GM18868 (cell line): ENCODE measurements around the gene IQSEC1.

Experiments used
- ATAC-seq: cut with Tn5 transposase; IDR thresholded peaks from one replicate; pipeline ENCODE4 v1.9.1; 2021; ENCODE audit warnings: mild to moderate bottlenecking, moderate library complexity; ENCODE audit not compliant: unreplicated experiment

IQSEC1 gene

DNA sequence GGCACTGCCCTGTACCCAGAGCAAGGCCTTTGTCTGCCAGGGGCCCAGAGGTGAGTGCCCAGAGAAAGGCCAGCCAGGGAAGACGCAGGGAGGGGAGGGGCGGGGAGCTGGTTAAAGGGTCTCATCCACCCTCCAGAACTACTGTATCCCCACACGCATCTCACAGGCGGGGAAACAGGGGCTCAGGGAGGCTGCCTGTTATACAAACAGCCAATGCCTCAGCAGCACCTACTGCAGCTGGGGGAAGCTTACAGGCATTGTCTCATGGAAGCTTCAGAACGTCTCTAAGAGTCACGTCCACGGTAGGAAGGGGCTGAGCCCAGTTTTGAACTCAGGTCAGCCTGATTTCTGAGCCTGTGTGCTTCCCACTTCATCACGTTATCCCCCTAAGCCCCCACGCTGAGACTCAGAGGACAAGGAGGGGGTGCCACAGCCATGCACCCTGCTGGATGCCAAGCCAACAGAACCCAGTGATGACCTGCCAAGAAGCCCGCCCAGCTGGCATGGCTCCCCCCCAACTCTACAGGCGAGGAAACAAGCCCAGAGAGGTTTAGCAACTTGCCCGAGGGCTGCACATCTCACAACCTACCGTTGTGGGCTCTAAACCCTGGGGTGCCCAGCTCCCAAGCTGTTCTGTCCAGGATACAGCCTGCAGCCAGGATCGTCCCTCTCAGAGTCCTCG is 54.5 kb downstream of the IQSEC1 start:
- no peak for ATAC-seq

DNA sequence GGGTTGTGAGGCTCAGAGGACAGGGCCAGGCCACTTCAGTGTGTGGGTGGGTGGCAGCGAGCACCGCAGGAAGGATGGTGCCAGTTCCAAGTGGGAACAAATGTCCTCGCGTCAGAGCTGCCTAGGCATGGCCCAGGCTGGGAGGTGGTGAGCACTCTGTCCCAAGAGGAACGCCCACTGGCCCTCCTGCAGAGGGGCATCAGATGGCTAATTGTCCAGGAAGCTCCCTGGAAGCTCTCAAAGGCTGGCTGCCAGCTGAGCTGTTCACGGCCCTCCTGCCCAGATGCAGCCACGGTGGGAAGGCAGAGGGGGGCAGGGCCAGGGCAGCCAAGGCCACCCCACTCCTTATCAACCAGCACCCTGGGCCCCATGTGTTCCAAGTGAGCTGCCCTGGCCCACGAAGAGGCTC is 55.2 kb downstream of the IQSEC1 start:
- ATAC-seq: no peak

DNA sequence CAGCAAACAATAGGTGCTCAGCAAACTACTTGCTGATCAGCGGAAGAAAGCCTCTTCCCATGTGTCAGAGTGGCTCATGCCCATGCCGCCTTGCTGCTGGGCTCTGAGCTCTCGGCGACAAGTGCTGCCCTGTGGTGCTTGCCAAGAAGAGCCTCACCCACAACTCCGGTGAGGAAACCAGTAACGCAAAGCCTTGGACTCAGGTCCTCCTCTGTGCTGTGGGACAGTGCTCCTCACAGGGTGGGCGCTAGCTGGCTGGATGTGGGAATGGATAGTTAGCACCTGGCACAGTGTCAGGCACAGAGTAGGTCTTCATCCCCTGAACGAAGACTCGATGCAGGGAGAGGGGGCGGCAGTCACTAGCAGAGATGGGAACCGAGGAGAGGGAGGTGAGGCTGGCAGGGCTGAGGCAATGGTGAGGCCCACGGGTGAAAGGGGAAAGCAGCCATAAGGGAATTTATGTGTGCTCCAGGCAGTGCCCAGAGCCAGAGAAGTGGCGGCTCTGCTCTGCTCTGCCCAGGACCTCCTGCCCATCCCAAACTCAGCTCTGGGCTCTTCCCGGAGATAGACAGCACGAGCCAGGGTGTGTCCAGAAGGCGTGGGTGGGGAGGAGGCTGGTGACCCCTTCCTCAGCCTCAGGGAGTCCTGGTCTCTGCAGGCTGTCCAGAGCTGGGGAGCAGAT is 55.7 kb downstream of the IQSEC1 start:
- ATAC-seq: no peak

DNA sequence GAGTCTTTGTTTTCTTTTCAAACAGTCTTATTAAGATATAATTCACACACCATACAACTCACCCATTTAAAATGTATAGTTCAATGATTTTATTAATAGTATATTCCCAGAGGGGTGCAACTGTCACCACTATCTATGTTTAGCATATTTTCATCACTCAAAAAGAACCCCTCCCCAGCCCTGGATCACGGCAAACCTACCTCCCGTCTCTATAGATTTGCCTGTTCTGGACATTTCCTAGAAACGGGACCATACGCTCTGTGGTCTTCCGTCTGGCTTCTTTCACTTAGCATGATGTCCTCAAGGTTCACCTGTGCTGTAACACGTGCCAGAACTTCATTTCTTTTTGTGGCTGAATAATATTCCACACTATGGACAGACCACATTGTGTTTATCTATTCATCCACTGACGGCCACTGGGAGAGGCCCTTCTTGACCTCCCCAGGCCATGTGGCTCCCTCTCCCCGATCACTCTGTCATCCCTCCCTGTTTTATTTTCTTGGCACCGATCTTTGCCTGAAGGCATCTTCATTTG is 56.4 kb downstream of the IQSEC1 start:
- no peak for ATAC-seq

DNA sequence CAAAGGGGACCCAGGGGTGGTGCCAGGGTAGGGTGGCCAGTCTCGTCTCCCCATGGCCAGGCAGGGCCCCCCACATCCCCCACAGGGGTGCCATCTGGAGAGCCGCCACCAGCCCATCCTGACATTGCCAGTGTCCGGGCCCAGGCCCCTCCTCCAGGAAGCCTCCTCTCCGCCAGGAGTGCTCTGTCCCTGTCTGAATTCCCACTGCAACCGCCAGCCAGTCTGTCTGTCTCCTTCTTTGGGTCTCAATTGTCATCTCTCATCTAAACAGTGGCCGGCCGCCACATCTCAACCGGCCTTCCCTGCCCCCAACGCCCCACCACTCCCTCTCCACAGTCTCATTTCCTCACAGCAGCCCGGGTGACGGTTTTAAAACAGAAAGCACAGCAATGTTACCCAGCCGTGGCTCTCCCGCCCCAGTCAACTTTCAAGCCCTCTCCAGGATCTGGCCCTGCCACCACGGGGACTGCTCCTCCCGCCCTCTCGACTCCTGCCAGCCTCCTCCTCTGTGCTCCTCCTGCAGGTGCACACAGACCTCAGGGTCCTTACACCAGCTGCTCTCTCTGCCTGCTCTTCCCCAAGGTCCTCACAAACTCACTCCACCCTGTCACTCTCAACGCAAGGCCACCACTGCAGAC is 57.0 kb downstream of the IQSEC1 start:
- ATAC-seq: peak; percentile 31

DNA sequence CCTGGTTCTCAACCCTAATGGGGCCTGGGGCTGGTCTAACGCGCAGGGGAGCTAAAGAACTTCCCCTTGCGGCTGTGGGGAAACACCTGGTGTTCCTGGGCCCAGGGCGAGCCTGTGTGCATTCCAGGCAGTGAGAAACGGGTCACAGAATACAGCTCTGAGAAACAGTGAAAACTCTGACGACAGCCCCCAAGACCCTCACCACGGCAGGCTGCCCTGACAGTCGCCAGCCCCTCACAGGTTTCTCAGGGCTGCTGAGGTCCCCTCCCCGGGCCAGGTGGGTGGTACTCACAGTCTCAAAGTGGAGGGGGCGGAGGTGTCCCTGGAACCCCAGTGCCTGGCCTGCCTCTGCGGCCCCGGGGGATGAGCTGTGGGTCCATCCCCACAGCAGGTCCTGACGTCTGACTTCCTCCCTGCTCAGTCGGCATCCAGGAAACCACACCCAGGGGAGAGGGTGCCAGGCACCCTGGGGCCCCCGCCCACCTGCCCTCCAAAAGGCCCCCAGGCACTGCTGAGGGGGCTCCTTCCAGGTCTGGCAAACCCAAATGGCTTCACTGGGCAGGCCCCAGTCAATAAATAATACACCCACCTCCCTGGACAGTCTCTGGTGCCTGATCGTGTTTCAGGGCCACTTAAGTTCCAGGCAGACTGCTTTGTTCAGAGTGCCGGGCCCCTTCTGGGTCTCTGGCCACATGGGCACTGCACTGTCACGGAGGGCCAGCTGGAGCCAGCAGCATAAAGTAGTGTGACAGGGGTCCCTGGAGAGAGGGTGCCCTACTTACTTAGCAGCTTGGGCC is 57.7 kb downstream of the IQSEC1 start:
- peak; percentile 32 for ATAC-seq

DNA sequence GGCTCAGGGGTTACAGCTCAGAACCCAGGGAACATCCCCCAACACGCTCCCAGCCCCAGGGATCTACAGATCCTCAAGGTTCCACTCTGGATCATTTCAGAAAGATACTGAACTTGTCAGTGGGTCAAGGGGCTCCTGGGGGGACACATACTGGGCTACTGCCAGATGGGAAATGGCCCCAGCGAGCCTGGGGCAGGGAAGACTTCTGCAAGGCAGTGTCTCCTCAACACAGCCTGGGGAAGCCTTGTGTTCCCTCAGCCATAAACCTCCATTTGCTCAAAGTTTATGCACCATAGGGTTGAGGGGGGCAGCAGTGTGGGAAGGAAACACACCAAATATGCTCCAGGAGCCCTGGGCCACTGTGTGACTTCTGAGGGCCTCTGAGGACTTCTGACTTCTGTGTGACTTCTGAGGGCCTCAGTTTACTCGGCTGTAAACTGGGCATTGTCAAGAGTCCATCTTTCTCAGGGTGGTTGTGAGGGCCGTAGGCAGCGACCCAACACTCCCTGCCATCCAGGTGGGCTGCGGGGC is 58.4 kb downstream of the IQSEC1 start:
- no peak for ATAC-seq

DNA sequence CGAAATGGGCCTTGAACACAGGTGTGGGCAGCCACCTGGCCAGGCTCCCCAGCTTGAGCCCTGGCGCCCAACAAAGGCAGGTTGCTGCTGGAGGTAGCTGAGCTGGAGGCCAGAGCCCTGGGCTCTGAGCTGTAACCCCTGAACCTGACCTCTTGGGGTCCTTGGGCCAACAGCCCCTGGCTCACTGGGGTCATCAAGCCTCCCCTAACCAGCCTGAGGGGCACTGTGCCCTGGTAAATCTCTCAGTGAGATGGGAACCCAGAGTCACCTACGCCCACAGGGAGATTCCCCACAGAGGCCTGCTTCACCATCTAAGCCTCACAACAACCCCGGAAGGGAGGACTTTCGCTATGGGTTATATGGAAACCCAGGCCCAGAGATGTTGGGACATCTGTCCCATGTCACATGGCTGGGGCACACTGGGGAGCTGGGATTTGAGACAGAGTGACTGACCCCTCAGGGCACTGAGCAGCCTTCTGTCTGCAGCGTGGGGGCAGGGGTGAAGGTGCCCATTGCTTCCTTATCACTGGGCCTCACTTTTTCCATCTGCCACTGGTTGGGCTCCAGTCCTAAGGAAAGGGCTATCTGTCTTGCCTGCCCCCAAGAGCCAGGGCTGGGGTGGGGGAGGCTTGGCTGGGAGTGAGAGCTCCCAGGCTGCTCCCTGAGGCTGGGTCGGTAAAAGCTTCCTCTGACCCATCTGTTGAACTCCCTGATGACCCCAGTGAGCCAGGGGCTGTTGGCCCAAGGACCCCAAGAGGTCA is 59.1 kb downstream of the IQSEC1 start:
- no peak for ATAC-seq

DNA sequence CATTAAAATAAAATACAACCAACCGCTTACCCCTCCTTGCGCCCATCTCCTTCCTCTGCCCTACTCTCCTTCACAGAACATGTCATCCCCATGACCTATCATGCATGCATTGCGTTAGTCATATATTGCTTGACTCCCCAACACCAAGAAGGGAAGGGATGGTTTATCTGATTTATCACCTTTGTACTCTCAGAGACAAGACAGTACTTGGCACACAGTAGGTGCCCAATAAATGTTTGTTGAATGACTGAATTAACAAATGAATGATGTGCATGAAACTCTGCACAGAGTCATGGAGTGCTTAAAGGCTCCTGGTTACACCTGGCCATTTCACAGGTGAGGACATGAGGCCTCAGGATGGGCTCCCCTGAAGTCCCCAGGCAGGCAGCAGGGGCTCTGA is 59.7 kb downstream of the IQSEC1 start:
- no peak for ATAC-seq

DNA sequence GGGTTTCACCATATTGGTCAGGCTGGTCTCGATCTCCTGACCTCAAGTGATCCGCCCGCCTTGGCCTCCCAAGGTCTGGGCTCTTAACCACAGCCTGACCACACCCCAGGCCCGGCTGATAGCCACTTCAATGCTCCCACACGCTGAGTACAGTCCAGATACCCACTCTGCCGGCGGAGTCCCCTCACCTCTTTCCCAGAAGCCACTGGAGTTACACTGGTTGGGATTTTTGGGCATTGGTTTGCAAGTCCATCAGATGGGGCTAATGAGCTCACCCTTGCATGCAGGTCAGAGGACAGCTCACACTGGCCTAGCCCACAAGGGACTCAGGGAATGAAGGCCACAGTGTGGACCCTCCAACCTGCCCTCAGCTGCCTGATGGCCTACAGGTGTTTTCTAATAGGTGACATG is 60.1 kb downstream of the IQSEC1 start:
- no peak for ATAC-seq

DNA sequence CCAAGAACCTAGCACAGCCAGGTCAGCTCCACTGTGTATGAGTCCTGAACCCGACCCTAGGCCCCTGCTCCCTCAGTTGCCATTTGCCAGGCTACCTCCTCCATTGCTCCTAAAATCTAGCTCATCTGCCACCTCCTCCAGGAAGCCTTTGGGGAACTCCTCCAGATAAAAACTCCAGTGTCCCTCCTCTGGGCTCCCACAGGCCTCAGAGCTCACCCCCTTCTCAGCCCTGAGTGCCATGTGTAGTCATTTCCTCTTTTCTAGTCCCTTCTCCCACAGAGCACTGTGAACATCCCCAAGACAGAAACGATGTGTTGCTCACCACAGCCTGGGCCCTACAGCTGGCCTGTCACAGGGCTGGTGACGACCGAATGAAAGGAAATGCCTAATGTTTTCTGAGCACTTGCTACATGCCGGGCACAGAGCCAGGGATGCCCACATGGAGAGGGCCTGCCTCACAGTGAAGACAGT is 61.0 kb downstream of the IQSEC1 start:
- ATAC-seq: peak; percentile 44

DNA sequence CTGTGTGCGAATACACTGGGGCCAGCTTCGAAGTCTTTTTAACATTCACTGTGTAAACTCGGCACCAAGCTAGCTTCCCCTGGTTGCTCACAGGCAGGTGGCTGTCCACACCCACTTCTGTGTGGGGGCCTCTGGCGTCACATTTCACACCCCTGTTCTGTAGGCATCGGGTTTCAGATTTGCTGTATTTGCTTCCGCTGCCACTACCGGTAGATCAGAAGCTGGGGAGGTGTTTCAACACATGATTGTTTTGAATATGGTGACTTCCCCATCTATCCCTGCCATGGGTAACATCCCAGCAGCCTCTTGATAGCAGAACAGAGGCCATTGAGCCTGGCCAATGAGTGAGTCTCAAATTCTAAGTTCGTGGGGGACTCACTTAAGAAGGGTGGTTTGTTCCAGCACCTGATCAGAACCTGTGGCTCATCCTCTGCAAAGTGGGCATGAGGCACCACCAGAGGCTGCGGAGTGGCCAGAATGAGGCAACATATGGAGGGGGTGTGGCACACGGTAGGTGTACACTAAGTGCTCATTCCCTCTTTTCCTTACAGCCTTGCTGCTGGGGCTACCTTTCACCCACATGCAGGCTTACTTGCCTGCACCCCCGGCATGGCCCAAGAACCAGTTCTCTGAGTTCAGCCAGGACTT is 61.5 kb downstream of the IQSEC1 start:
- ATAC-seq: peak; percentile 38

DNA sequence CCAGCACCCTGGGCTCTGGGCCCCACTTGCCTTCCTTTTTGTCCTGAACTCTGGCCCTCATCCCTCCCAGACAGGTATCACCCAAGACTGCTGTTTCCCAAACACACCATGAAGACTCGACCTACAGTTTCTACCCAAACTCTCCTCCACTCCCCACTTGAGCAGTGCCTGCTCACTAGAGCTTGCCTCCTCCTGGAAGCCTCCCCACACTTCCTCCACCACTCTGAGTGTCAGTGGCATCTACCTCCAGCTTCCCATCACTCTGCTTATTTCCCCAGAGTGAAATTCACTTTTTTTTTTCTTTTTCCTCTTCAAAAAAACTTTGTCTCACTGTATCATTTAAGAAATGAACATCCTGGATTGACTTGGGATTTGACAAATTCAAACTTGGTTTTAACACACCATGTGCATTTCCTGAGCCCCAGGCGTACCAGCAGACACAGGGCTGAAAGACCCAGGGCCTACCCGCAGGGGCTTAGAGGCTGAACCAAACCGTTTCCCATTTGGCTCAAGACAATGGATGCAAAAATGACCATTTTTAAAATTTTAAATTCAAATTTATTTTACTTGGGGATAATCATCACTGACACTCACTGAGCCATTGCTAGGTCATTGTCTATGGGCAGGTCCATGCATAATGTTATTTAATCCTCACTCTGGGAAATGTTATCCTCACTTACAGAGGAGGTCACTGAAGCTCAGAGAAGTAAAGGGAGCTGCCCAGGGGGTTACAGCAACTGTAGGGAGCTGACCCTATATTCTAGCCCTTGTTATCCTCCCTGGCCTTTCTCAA is 62.3 kb downstream of the IQSEC1 start:
- ATAC-seq: no peak

DNA sequence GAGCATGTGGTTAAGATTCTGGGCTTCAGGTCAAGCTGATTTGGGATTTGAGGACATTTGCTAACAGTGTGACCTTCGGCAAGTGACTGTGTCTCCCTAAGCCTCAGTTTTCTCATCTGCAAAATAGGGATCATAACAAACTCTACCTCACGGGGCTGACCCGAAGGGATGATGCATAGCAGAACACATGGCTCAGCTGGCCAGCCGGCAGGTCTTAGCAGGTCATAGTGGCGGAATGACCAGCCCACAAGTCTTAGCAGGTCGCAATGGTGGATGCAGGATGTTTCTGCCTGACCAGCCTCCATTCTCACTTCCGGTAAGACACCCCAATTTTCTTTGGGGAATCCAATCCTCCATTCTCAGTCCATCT is 63.3 kb downstream of the IQSEC1 start:
- no peak for ATAC-seq

DNA sequence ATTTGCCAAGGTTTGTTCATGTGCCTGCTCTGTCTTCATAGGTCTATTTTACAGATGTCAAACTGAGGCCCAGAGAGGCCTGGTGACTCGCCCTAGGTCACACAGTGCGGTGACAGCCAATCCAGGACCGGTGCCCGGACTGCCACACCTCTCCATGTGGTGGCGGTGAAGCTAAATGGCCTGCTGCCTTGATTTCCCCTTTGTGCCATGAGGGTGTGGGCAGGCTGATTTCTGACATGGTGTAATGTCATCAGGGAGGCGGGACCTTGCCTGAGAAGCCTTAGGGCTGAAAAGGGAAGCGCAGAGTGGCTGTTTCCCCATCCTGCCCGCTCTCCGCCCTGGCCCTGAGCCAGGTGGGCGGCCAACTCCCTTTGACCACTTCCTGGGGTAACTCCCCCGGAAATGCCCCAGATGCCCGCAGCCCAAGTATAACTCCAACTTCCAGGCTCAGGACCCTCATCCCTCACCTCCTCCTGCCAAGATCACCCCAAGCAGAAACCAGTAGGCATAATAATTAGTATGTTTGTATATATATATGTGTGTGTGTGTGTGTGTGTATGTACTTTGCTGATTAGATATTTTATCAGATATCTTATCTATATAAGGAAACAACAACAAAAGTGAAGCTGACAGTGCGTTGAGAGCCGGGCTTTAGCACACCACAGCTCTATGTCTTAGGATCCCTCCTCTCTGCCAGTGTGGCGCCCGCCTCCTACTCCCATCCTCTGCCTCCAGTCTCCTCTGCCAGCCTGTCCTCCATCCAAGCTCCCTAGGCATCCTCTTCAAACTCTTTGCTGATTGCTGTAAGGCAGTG is 63.9 kb downstream of the IQSEC1 start:
- peak; percentile 34 for ATAC-seq

DNA sequence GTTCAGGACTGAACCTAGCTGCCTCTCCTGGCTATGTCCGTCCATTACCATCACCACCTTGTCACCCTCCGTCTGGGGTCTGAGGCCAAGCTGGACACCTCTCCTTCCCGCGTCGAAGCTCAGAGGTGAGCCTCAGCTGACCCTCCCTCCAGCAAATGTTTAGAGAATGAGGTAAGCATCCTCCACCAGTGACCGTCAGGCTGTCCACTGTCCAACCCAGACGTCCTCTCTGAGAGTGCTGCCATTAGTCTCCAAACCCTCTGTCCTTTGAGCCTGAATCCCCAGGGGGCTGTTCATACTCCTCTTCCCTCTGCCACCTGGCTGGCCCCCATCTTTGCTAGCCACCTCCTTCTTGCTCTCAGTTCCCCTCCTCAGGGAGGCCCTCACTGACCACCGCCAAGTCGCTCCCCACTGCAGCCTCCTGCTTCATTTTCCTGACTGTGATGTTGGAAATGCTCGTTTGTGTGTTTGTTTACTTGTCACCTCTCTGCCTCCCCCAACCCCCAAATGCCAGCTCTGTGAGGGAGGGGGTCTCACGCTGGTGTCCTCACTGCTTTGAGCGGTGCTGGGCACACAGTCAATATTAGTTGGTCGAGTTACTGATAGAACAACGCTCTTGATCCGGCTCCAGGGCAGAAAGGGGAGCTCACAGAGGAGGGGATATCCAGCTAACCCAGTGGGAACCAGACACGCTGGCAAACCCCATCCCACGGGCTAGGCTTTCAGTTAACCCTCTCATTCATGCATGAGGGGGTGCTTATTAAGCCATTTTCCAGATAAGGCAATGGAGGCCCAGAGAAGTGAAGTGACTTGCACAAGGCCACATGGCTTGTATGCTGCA is 64.9 kb downstream of the IQSEC1 start:
- ATAC-seq: no peak
